CD4-positive, alpha-beta T cell treated with Interleukin-12 subunit alpha and Interleukin-12 subunit beta, for 1 hour (primary cell): Measurements from ENCODE around the gene CCDC127.
"Not testable (repeated sequence)": the region's sequence is repeated elsewhere in the genome, so short reads cannot be mapped to it uniquely, and the experiment has no call there.

Experiments used
- DNase-seq: peaks from one replicate; pipeline ENCODE4 v3.0.0-alpha.2; 2020

CCDC127 gene

DNA sequence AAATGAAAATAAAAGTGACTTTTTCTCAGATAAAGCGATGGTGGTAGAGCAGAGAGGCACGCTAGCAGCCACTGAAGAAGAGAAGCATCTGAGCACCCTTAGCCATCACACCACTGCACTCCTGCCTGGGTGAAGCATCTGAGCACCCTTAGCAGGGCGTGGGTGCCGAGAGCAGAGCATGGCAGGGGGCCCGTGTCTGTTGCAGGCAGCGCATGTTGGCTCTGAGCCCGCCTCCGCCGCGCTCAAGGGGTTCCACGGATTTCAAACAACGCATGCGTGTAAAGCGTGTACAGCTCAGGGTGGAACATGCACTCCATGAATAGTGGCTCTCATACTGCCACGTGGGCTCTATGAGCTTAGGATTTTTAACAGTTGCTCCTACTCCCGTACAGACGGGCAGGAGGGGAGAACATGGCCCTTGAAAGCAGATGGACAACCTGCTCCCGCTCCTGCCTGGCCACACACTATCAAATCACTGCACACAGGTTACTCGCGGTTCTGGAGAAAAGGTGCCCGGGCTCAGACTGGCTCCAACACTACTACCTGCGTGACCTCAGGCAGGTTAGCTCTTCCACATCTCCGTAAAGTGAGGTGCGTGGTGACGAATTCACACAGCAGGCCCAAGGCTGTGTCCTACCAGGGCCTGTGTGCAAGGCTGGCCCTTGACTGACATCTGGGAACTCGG is 14.6 kb downstream of the CCDC127 start:
- DNase-seq, result no peak

DNA sequence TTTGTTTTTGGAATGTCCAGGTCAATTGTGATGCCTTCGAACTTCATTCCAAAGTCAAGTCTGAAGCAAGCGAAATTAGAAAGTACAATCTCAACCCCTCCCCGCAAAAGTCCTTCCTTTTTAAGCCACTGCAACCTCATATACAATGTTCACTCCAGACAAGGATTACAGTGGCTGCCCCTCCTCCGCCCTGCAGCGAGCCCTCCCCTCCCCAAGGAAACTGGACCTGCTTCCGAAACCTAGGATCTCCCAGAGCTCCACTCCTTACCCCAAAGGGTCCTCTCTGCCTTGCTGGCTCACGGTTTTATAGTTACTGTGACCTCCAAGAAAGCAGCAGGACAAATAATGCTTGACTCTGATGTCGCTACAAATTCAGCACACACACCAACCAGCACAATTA is 16.3 kb downstream of the CCDC127 start:
- no peak for DNase-seq

DNA sequence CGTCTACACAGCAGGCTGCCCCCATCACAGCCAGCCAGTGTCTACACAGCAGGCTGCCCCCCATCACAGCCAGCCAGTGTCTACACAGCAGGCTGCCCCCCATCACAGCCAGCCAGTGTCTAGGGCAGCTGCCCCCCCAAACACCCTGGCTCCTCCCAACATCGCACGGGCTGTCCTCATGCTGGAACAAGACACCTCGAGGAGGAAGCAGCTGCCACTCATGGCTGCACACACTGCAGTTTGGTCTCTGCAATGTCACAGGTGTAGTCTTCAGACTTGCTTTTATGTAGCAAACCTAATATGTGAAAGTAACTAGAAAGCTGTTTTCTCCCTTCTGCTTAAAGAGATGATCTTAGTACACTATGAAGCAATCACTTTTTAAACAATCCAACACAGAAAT is 17.0 kb downstream of the CCDC127 start:
- DNase-seq, result no peak

DNA sequence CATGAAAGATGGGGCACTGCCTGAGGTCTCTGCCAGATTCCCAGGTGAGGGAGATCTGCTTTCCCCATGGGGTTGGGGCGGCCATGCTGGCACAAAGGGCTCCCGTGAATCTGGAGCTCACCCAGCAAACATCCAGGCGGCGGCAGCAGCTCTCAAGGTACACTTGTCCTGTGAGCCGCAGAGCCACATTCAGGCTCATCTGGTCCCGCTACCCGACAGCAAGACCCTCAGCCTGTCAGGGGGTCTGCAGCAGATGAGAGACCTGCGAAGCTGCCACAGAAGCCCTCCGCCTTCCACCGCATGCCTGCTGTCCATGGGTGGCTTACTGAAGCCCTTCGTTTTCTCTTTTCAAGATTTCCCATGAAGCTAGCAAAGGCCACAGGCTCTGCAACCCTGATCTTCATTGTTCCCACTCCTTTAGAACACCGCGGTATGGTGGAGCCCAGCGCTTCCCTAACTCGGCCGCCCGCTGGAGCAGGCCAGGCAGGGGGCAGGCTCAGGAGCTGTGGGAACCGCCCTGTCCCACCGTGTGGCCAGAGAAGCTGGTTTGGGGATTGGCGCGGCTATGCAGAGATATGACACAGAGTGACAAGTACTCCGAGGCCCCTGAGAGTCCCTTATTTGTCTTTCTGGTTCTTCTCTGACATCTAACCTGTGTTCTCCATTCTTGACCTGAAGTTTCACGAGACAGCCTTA is 17.9 kb downstream of the CCDC127 start:
- DNase-seq, result no peak

DNA sequence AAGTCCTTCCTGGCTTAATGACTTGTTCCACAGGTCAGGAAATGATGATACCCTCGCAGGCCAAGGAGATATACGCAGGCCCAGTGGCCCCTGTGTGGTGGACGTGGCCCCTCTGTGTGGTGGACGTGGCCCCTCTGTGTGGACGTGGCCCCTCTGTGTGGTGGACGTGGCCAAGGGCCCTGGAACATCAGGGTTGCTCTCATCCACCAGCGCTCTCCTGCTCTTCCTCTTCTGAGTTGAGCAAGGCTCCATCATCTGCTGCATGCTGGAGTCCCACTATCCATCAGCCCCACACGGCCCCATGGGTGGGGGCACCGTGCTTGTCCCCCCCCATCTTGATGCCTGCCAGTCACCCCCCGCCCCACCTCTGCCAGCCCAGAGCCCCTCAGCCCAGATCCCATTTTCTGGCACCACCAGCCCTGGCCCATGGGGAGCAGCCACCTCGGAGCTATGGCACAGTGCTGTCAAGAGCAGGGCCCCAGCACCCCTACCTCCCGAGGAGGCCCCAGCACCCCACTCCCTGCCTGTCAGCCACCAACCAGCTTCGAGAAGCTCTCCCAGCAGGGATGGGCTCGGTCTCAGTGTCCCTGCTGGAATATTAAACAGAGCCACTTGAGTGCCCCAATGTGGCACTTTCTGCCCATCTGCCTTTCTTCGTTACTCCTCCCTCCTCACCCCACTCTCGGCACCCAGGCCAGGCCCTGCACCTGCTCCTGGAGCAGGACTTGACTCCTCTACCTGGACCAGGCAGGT is 18.6 kb downstream of the CCDC127 start:
- no peak for DNase-seq

DNA sequence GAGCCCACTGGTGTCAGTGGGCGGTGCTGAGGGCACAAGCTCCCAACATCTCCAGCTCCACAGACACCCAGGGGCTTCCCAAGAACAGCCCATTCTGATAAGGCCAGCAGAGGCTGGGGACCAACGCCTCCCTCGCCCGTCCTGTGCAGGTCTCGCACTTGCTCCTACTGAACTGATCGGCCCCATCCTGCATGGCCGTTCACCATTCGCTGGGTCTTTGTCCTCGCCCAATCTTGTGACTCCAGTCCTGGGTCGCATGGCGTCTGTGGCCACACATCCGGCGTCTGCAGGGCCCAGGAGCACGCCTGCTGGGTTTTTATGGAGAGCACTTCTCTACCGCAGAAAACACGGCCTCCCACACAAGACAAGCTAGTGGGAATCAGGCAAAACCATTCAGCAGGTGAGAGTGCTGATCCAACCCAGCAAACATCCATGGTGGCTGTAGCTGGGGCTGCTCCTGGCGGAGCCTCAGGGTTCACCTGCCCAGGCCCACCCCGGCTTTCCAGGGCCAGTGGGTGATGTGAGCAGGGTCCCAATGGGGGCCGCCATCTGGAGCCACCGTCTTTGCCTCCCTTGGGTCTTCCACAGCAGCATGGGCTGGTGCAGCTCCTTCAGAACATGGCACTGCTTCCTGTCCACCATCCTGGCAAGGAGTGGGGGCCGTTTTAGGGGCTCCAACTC is 19.3 kb downstream of the CCDC127 start:
- no peak for DNase-seq

DNA sequence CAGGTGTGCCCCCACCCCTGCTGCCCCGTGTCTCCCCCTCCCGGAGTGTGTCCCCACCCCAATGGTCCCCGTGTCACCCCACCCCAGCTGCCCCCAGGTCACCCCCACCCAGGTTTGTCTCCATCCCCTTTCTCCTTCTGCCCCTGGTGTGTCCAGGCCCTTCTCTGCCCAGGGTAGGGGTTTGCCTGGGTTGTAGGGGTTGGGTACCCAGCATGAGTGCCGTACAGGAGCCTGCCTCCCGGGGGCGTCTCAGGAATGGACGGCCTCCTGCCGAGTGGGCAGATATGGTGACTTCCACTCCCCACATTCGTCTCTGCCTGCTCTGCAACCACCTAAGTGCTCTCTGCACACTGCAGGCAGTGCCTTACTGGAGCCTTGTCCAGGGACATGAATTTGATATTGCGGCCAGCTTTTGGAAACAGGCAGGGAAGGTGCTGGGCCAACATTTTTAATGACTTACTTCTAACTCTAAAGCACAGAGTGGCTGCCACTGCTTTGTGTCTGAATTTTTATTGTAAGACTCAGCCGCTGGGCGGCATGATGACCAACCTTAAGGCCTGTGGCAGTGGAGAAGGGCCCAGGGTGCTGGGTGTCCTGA is 20.0 kb downstream of the CCDC127 start:
- DNase-seq, result no peak

DNA sequence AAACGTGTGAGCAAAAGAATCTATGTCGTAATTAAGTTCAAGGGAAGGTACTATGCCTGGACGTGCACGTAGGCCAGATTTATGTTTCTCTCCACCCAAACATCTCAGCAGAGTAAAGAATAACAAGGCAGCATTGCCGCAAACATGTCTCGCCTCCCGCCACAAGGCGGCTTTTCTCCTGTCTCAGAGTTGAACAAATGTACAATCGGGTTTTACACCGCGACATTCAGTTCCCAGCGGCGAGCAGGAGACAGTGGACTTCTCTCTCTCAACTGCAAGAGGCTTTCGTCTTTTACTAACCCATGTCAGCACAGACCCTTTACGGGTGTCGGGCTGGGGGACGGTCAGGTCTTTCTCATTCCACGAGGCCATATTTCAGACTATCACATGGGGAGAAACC is 20.9 kb downstream of the CCDC127 start:
- DNase-seq, result not testable (repeated sequence)

DNA sequence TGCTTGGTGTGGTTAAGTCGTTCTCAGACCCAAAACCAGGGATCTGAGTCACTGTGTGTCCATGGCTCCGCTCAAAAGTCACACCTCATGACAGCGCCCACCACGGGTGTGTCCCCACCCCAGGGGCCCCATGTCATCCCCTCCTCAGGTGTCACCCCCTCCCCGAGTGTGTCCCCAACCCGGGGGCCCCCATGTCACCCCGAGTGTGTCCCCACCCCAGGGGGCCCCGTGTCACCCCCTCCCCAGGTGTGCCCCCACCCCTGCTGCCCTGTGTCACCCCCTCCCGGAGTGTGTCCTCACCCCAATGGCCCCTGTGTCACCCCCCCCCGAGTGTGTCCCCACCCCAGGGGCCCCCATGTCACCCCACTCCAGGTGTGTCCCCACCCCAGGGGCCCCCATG is 21.6 kb downstream of the CCDC127 start:
- DNase-seq, result no peak

DNA sequence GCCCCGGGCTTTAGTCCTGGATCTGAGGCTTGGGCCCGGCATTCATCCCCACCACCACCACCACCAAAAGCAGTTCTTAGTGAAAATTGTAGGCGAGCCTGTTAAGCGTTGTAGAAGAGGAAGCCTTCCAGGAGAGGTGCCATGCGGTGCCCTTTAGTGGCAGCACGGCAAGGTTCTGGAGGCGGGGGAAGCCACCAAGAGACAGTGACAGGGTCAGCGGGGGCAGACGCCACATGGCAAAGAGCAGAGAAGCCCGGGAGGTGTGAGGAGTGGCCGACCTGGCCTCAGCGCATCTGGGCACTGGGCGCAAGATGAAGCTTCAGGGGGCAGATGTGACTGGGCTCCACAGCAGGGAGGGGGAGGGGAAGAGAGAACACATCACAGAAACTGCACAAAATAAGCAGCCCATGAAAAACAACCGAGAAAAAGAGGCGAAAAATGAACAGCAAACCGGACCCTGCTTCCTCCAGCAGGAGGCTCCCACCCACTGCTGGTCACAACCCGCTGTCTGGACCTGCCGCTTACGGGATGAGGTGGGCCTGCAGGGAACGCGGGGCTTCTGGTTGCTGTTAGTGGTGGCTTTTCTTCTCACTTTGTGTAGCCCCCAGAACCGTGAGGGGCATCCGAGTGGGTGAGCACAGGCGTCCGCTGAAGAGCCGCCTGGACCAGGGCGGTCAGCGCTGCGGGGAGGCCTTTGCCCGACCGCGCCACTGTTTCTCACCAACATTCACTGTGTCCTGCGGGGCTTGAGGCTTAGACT is 22.4 kb downstream of the CCDC127 start:
- DNase-seq, result no peak

DNA sequence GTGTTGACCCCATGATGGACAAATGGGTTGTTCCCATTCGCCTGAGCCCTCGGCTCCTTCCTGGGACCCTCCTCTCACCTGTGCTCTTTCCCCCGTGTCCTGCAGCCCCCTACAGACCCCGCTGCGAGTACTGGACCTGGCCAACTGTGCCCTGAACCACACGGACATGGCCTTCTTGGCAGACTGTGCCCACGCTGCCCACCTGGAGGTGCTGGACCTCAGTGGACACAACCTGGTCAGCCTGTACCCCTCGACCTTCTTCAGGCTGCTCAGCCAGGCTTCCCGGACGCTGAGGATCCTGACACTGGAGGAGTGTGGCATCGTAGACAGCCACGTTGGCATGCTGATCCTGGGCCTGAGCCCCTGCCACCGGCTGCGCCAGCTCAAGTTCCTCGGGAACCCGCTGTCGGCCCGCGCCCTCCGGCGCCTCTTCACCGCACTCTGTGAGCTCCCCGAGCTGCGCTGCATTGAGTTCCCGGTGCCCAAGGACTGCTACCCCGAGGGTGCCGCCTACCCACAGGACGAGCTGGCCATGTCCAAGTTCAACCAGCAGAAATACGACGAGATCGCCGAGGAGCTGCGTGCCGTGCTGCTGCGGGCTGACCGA is 23.2 kb downstream of the CCDC127 start:
- no peak for DNase-seq

DNA sequence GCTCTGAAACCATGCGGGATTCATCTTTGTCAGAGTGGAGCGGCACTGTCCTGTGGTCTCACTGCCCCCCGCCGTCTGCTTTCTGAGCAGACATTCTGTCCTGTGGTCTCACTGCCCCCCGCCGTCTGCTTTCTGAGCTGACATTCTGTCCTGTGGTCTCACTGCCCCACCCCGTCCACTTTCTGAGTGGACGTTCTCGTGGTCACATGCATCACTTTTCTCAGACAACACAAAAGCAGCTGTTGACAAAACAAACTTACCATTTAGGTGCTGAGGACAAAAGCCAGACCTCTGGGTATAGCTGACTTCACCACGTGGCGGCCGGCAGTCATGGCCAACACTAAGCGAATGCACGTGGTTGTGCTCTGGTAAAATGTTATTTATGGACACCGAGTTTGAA is 23.9 kb downstream of the CCDC127 start:
- no peak for DNase-seq

DNA sequence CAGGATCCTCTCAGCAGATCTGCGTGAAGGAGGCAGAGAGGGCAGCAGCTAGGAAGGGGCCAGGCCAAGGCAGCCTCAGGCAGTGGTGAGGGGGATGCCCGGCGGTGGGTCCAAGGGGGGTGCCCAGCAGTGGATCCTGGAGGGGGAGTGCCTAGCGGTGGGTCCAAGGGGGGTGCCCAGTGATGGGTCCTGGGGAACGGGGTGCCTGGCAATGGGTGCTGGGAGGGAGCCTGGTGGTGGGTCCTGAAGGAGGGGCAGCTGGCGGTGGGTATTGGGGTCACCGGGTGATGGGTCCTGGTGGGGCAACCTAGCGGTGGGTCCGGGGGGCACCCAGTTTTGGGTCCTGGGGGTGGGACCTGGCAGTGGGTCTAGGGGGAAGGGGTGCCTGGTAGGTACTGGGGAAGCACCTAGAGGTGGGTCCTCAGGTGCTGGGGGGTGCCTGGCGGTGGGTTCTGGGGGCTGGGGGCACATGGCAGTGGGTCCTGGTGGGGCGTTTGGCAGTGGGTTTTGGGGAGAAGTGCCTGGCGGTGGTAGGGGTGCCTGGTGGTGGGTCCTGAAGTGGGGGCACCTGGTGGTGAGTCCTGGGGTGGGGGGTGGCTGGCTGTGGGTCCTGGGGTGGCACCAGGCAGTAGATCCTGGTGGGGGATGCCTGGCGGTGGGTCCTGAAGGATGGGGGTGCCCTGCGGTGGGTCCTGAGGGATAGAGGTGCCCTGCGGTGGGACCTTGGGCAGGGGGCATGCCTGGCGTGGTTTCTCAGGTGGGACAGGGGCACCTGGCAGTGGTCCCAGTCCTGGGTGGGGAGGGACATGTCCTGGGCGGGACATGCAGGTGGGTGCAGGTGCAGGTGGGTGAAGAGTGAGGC is 24.8 kb downstream of the CCDC127 start:
- DNase-seq, result no peak

DNA sequence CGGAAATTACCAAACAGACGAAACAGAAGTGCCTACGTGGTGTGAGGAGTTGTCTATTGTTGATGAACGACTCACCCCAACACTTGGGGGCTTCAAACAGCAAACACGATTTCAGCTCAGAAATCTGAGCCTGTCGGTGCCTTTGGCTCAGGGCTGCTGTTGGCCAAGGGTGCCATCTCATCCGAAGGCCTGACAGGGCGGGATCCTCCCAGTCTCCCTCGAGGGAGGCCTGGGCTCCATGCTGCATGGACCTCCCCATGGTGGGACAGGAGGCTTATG is 25.3 kb downstream of the CCDC127 start:
- DNase-seq, result no peak

DNA sequence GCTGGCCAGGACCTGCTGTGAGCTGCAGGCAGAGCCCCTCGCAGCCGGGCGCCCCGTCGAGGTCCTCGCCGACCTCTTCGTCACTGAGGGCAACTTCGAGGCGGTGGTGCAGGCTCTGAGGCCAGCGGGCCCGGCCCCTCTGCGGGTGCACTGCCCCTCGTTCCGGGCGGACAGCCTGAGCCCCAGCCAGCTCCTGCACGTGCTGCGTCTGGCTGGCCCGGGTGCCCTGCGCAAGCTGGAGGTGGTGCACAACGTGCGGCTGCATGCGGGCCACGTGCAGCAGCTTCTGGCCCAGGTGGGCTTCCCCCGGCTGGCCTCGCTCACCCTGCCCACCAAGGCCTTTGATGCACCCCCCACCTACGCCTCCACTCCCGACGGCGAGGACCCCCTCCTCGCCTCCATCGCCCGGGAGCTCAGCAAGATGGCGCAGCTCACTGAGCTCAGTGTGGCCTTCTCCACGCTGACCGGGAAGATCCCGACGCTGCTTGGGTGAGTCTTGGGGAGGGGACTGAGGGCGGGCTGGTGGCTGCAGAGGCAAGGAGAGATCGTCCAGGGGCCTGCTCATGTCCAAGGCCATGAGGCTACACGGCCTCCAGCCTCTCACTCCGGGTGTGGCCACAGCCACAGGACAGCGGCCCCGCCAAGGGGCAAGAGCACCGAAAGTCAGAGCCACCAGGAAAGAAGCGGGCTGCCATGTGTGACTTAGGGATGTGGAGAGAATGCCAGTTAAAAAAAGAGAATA is 25.8 kb downstream of the CCDC127 start:
- no peak for DNase-seq

DNA sequence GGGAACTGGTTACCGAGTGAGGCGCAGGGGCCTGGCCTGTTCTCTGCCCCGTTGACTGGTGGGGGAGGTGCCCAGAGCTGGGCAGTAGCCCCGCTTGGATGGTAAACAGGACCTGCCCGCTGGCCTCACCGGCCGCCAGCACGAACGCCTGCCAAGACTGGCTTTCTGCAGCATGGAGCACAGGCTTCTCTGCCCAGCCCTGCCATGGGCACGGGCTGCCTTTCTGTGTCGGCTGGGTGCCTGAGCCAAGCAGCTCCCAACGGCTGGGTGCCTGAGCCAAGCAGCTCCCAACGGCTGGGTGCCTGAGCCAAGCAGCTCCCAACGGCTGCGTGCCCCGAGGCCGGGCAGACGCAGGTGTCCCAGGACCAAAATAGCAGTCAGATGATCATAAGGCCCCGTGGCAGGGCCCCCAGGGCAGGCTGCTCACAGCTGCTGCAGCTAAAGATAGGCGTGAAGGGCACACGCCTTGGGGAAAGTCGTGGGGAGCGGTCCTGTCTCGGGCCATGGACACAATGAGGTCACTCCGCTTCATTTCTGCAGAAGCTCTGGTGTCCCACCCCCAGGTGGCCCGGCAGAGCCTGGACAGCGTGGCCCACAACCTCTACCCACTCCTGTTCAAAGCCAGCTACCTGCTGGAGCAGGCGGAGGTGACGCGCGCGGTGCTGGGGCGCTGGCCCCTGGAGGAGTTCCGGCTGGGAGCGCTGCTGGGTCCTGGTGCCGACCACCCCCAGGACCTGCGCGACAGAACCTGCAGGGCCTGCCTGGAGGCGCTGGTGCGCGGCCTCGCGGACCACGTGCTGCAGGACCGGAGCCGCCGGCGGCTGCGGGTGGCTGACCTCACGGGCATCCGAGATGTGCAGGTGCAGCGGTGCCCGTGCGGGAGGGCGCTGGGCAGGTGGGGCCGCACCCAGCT is 26.7 kb downstream of the CCDC127 start, which contains the start of gene LRRC14B:
Gene LRRC14B (plus strand): TSS at position 460 of the 913 bp plus-strand sequence. CDS start 44 bp downstream, at position 504.
- no peak for DNase-seq

DNA sequence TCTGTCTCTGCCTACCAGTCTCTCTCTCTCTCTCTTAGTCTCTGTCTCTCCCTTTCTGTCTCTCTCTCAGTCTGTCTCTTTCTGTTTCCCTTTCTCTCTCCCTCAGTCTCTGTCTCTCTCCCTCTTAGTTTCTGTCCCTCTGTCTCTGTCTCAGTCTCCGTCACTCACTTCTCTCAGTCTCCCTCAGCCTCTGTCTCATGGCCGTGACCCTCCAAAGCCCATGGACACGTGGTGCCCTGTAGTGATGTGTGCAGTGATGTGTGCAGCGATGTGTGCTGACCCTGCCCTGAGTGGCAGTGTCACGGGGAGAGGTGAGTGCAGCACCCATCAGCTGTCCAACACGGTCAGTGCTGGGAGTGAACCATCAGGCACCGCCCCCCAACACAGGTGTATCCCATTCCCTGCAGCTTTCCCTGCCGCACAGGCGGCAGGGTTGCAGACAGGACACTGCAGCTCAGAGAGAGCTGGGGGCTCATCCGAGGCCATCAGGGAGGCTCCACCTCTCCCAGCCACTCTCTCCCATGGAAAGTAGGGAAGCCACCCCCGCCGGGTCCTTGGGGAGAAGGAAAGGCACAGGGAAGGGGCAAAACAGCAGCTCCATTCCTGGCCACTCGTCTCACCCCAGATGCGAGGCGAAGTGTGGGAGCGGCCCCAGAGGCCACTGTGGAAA is 27.5 kb downstream of the CCDC127 start:
- no peak for DNase-seq

DNA sequence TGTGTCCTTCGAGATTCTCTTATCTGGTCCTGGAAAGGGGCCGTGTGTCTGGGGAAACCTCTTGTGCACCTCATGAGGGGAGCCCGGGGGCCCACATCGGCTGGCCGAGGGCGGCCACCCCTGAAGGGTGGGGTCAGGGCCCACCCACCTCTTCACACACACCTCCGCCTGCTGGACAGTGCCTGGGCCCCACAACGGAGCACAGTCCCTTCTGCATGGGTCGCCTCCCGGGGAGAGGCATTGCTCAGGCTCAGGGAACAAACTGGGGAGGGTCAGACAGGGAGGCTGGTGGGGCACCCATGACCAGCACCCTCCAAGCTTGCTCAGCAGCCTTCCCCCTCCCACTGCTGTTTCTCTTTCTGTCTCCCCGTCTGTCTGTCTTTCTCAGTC is 28.0 kb downstream of the CCDC127 start:
- no peak for DNase-seq

DNA sequence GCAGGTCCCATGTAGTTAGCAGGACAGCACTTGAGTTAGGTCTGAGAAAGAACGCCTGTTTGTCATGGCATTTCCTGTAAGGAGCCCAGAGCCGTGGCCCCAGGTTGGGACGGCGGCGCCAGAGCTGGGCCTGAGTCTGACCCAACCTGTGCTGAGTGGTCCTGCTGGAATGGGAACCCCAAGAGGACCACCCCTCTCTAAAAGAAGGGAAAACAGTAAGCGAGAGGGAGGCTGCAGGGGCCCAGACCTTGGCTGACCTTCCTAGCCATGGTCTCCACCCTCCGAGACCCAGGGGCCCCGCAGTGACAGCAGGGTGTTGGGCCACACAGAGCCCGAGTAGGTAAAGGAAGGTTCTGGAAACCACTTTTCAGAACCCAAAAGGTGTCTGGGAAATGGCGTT is 28.5 kb downstream of the CCDC127 start:
- DNase-seq, result no peak
